GM21367 (cell line): Measurements from ENCODE around the gene POLD2.

ENCODE experiments used
- ATAC-seq: cut with Tn5 transposase; IDR thresholded peaks from one replicate; pipeline ENCODE4 v1.9.1; 2021; ENCODE audit not compliant: unreplicated experiment

Gene POLD2

DNA sequence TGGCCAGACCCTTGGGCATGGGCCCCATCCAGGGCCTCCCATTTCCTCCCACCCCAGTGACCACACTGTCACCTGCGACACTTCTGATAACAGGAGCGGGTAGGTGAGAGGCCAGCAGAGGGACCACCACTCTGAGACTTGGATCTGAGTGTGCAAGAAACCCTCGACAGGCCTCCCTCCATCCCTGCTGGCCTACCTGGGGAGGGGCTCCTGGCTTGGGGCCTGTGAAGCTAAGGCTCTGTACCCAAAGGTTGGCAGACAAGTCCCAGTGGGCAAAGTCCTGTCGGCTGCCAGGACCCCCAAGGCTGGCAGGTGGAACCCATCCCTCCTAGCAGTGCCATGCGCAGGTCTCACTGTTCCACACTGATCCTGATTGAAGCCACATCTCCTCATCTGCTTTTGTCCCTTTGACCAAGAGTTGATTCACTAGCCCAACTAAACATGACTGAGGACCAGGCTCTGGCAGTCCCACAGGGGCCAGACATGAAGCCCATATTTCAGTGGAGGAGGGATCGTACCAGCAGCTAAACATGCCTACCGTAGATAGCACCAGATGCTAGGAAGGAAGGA is 56.8 kb downstream of the POLD2 start:
- no peak for ATAC-seq

DNA sequence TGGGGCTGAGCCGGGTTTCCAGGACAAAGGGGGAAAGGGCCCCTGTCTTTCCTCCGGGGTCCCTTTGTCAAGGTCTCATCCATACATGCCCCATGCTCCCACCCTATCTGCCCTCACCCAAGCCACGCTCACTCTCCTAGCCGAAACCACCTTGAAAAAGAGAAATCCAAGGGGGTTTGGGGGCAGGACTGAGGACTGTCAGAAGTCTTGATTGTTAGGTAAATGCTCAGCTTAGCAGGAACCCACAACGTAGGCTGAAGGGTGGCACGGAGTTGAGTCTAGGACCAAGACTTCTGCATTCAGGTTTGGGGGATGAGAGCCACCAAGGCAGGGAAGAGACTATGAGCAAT is 57.3 kb downstream of the POLD2 start:
- ATAC-seq, result no peak

DNA sequence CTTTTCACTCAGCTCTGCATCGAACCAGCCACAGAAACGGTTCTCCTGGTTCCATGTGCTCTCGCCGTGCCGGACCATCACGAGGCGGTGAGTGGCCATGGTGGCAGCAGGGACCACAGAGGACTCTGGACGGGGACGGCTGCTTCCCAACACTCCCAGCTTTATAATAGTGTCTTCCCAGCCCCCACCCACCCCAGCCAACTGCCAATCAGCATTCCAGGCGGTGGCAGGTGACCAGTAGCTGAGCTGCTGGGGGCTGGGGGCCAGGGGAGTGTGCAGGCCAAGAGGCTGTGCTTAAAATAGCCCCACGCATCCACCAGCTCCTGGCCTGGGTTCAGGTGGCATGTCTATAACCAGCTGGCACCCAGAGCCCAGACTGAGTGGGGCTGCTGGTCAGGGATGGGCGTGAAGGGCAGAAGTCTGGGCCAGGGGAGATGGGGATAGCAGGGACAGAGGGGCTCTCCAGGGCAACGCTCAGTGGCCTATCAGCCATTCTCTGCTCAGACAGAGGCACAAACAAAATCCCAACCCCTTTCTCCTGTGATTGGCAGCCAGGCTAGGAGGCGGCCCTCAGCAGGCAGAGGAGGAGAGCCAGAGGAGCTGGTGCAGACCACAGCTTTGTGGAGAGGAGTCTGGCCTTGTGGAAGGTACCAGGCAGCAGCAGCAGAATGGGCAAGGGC is 57.8 kb downstream of the POLD2 start, which contains the start of gene PGAM2:
Gene PGAM2 (minus strand): TSS at position 137 of the 680 bp plus-strand sequence. CDS start 38 bp downstream, at position 99.
- no peak for ATAC-seq

DNA sequence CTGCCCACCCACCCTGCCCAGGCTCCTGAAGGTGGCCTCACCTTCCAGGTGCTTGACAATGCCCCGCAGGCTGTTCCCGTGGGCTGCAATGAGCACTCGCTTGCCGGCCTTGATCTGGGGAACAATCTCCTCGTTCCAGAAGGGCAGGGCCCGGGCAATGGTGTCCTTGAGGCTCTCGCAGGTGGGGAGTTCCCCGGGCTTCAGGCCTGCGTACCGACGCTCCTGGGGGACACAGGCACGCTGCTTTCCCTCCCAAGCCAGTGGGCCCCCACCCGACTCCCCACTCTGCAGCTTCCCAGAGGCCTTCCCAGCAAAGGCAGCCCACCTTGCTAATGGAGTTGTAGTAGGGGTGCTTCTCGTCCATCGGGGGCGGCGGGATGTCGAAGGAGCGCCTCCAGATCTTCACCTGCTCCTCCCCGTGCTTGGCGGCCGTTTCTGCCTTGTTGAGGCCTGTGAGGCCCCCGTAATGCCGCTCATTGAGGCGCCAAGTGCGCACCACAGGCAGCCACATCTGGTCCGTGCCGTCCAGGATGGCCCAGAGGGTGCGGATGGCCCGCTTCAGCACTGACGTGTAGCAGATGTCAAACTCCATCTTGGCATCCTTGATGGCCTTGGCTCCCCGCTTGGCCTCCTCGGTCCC is 58.4 kb downstream of the POLD2 start:
- no peak for ATAC-seq
